BJ (cell line): ENCODE measurements around the gene C14orf180. TPM values are rescaled to one million over a fixed set of nuclear protein-coding genes. Genes with fewer than 3 reads are reported as not detected.
"Not testable (repeated sequence)": the region's sequence is repeated elsewhere in the genome, so short reads cannot be mapped to it uniquely, and the experiment has no call there.

Source experiments
- CTCF ChIA-PET: fragments of 350-600 bp; formaldehyde crosslinking; extraction: SDS; loops from one replicate; lab custom pipeline; 2021; ENCODE audit warnings: antibody characterized with exemption, inconsistent platforms; lab: Yijun Ruan, JAX
- POLR2A ChIA-PET: fragments of 300-600 bp; sonication (Branson Sonifier 250); formaldehyde crosslinking; extraction: SDS; loops from one replicate; lab custom pipeline; 2021; ENCODE audit warnings: antibody characterized with exemption; lab: Charles Lee
- DNase-seq: peaks from one replicate; pipeline ENCODE4 v3.0.0-alpha.2; 2011; ENCODE audit warnings: low read depth
- H3K27me3 ChIP-seq: 2 replicates; pipeline ENCODE4 v1.6.0; 2011; ENCODE audit warnings: low read length; ENCODE audit not compliant: control insufficient read depth, insufficient read depth
- H3K36me3 ChIP-seq: 2 replicates; pipeline ENCODE4 v1.5.1; 2011; ENCODE audit warnings: low read length; ENCODE audit not compliant: control insufficient read depth, insufficient read depth
- H3K4me3 ChIP-seq: 2 replicates; pipeline ENCODE4 v1.5.1; 2011; ENCODE audit warnings: low read depth, mild to moderate bottlenecking, control low read depth, low read length
- polyA plus RNA-seq: library from polyadenylated mRNA; depleted of rRNA; stranded (reverse); fragments of >200 nt; gene quantifications from 2 replicates; pipeline ENCODE4 v1.2.3, GENCODE V29; 2011
- TF ChIP-seq, protein P1 (sequence below): IDR thresholded peaks from 2 replicates; pipeline ENCODE4 v1.5.1; 2011; ENCODE audit warnings: low read depth, mild to moderate bottlenecking, control low read depth, inconsistent platforms, low read length, moderate library complexity; ENCODE audit not compliant: insufficient read depth

C14orf180 gene
- polyA plus RNA-seq, 1 experiment: not detected

DNA sequence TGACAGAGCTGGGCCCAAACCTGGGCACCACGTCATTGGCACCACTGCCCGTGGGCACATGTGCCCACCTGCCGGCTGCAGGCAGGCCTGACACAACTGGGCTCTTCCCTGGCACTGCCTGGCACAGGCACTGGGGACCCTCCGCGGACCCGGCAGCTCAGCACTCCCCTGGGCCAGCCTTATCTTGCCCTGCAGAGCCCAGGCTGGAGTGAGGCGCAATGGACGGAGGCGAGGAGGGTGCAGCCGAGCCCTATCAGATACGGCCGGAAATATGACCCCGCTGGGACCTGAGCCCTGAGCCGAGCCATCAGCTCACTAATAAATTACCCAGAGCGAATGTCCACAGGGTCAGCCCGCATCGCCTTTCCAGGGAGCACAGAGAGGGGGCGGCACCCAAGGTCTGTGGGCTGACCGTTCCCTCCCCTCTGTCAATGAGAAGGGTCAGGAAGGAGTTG, 1.7 kb upstream of the C14orf180 start:
- CTCF ChIA-PET: interaction anchor here (1.2 to 5.5 kb wide), 2 partner anchors 14 to 500 kb away, joined by 3 to 26 read pairs; no protein-coding TSS in a partner anchor
- POLR2A ChIA-PET: no interaction called here

DNA sequence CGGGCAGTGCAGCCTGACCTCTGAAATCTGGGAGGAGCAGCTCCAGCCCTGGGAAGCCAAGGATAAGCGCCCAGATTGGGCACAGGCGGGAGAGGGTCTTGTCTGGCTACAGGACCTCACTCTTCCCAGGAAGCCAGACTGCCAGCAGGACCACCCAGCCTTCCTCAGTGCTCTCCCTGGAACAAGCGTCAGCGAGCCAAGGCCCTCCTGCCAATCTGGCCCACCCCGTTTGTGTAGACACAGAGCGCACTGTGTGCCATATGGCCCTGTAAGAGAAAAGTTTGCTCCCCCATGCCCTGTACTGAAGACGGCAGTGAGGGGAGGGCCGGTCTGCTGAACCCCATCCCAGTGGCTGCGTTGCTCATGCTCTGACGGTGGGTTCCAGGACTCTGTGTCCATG, 1.2 kb upstream of the C14orf180 start:
- ChIA-PET POLR2A (no interaction called here), CTCF (interaction anchor here (1.2 kb wide), 2 partner anchors 14 to 501 kb away, joined by 3 to 5 read pairs; no protein-coding TSS in a partner anchor)
- Histone ChIP-seq H3K4me3 (no peak overlapping the region), H3K27me3 (no peaks in the 10 kb centered on the region), H3K36me3 (no peaks in the 10 kb centered on the region)
- TF ChIP-seq, protein P1, sequence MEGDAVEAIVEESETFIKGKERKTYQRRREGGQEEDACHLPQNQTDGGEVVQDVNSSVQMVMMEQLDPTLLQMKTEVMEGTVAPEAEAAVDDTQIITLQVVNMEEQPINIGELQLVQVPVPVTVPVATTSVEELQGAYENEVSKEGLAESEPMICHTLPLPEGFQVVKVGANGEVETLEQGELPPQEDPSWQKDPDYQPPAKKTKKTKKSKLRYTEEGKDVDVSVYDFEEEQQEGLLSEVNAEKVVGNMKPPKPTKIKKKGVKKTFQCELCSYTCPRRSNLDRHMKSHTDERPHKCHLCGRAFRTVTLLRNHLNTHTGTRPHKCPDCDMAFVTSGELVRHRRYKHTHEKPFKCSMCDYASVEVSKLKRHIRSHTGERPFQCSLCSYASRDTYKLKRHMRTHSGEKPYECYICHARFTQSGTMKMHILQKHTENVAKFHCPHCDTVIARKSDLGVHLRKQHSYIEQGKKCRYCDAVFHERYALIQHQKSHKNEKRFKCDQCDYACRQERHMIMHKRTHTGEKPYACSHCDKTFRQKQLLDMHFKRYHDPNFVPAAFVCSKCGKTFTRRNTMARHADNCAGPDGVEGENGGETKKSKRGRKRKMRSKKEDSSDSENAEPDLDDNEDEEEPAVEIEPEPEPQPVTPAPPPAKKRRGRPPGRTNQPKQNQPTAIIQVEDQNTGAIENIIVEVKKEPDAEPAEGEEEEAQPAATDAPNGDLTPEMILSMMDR: no peak
- DNase-seq: no peak

More for the DNA sequence above, 1.7 kb upstream of the C14orf180 start:
- TF ChIP-seq, protein P1: no peak
- no peak for DNase-seq
- no peak overlapping the region for H3K4me3 ChIP-seq
- no peaks in the 10 kb centered on the region for H3K27me3 ChIP-seq
- H3K36me3 ChIP-seq: no peaks in the 10 kb centered on the region

DNA sequence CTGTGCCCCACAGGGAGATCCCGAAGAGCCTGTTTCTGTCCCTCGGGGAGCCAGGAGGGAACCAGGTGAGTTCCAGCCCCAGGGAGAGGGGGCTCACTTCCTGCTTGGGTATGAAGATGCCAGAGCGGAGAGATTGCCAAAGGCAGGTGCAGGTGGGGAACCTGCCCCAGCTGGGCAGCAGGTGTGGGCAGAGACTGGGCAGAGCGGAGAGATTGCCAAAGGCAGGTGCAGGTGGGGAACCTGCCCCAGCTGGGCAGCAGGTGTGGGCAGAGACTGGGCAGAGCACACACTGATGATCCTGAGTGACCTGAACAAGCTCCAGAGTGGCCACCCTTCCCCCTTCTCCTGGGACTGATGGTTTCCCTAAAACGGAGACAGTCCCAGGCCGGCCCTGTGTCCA, 375 bp downstream of the C14orf180 start:
- H3K27me3 ChIP-seq, H3K36me3 ChIP-seq, POLR2A ChIA-PET, DNase-seq, H3K4me3 ChIP-seq: not testable (repeated sequence)
- CTCF ChIA-PET: interaction anchor here (1.3 kb wide), 1 partner anchor 16 kb away, joined by 4 read pairs; no protein-coding TSS in a partner anchor

DNA sequence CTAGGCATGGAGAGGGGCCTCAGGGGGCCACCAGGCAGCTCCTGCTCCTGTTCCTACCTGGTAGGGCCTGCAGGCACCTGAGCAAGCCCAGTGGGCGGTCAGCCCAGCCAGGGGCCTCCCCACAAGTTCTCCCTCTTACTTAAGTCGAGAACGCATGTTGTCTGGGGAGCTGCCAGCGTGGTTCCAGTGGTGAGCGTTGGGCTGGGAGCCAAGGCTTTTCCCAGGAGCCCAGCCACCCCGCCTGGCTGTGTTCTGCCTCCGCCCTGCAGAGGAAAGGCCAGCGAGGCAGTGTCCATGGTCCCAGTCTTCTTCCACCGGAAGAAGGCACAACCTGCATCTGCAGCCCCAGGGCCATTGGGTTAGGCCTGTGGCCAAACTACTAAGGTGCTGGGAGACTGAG, 1.4 kb downstream of the C14orf180 start:
- Histone ChIP-seq H3K4me3 (no peak overlapping the region), H3K27me3 (no peaks in the 10 kb centered on the region), H3K36me3 (no peaks in the 10 kb centered on the region)
- ChIA-PET CTCF (interaction anchor here (1.3 kb wide), 1 partner anchor 17 kb away, joined by 4 read pairs; no protein-coding TSS in a partner anchor), POLR2A (no interaction called here)
- no peak for DNase-seq
- TF ChIP-seq, protein P1: no peak

DNA sequence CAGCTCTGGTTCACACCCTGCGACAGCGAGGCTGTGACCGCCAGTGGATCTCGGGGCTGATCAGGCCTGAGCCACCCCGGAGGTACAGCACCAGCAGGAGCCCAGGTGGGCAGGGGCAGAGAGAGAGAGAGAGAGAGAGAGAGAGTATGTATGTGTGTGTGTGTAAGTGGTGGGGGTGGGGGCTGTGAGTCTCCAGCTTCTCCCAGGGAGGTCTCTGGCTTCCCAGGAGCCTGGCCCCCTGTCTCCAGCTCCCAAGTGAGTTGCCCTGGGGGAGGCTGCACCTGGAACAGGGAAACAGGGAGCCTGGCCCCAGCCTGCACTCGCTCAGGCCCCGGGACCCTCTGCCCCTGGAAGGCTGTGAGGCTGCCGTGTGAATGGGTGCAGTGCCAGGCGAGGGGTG, 2.0 kb downstream of the C14orf180 start:
- H3K27me3 ChIP-seq: no peaks in the 10 kb centered on the region; the same call in 1 of the 2 replicates
- TF ChIP-seq, protein P1: no peak
- ChIA-PET POLR2A (no interaction called here), CTCF (no interaction called here)
- H3K4me3 ChIP-seq: no peak overlapping the region
- no peak for DNase-seq
- H3K36me3 ChIP-seq: no peaks in the 10 kb centered on the region

DNA sequence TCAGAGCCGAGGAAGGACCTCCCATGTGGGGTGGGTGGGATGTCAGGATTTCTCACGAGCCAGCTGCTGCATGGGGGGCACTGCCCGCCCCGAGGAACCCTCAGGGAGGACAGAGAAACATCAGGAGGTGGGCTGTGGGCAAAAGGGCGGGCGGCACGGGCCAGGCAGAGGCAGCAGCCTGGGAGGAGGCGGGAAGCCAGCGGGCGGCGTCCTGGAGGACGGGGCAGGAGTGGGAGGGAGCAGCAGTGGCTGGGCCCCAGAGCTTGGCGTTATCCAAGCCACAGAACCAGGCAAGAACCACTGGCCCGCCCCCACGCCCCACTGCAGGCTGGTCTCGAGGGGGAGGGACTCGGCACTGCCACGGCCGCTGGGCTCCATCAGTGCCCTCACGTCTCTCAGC, 2.4 kb downstream of the C14orf180 start:
- ChIA-PET POLR2A (no interaction called here), CTCF (no interaction called here)
- DNase-seq: no peak
- no peaks in the 10 kb centered on the region for H3K36me3 ChIP-seq
- peaks cover 2% of the 10 kb centered on the region; the same call in 1 of the 2 replicates for H3K27me3 ChIP-seq
- no peak overlapping the region for H3K4me3 ChIP-seq
- TF ChIP-seq, protein P1: no peak
